ENCODE measurements around the gene PAPPA2.
"Not testable (repeated sequence)": the region's sequence is repeated elsewhere in the genome, so short reads cannot be mapped to it uniquely, and the experiment has no call there.

The PAPPA2 gene

DNA sequence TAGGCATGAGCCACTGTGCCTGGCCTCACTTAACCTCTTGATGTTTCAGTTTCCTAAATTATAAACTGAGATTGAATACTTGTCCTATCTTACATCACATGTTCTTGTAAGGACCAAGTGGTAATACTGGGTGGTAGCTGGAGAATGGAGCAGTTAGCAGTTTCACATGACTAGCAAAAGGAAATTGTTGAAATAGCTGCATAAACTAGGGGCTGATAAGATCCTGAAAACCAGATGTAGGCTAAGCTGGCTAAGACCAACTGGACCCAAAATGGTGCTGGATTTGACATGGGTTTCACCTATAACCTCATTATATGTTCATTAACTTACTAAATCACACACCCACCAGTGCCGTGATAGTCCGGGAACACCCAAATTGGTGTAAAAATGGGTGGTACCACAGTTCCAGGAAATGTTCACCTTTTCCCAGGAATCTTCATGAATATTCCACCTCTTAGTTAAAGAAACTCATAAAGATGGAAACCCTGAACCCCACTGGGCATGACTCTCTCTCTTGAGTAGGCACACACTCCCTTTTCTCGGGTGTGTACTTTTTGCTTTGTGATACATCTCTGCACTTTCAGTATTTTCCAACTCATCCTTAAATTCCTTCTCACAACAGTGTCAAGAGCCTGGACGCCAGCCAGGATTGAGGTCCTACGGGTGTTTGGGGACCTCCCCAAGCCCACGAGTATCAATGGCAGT, at the start of gene PAPPA2:
TSS of gene PAPPA2 (plus strand) at position 502 of the 705 bp plus-strand sequence. CDS start 93,148 bp downstream, outside the sequence.
- DNase-seq: no peak

DNA sequence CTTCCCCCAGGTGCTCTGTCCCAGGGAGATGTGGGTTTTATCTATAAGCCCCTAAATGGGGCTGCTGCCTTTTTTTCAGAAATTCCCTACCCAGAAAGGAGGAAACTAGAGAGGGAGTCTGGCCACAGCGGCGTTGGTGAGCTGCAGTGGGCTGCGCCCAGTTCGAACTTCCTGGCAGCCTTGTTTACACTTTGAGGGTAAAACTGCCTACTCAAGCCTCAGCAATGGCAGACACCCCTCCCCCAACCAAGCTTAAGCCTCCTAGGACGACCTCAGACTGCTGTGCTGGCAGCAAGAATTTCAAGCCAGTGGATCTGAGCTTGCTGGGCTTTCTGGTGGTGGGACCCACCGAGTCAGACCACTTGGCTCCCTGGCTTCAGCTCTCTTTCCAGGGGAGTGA, 46.2 kb upstream of the PAPPA2 start:
- DNase-seq: no peak

- not testable (repeated sequence) for DNase-seq
These were observed 43.4 kb upstream of the PAPPA2 start for GRCh38 chr1:176419608-176420007.

DNA sequence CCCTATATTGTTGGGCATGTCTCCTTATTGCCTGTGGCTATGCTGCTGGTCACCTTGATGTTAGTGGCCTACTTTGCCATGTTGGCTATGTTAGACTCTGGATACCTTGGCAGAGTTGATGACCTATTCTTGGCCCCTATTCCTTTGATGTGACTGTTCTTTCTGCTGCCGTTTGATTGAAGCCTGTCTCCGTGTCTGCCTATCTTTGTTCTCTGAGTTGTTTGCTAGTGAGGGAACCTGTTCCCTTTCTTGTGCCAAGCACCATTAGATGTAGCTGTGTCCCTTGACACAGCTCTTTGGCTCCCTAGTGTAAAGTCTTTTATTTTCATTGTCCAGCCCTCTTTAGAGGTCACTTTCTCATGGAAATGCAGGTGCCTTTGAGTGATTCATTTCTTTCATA, 28.7 kb upstream of the PAPPA2 start:
- DNase-seq: no peak

- no peak for DNase-seq
These were observed 26.7 kb upstream of the PAPPA2 start for GRCh38 chr1:176436251-176436650.

- no peak for DNase-seq
These were observed 22.8 kb upstream of the PAPPA2 start for GRCh38 chr1:176440176-176440575.

DNA sequence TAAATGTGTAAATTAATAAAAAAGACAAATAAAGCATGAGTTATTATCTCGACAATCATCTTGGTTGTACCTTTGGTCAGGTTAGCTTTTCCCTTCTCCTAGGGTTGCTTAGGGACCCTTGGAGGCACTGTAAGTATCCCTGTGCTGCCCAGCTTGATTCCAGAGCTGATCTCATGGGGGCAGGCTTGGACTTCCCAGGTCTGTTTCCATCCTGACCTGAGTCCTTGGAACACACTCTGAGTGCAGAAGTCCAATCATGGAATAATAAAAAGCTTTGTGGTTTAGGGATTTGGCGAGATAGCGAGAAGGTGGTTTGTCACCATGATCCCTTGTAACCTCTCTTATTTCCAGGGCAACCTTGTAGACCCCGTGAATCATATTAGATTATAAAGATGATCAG, 18.7 kb upstream of the PAPPA2 start:
- no peak for DNase-seq

GRCh38 chr1:176445402-176445801, 17.6 kb upstream of the PAPPA2 start:
- no peak for DNase-seq

GRCh38 chr1:176448340-176448739, 14.6 kb upstream of the PAPPA2 start:
- no peak for DNase-seq

- no peak for DNase-seq
These were observed 12.4 kb upstream of the PAPPA2 start for GRCh38 chr1:176450526-176450925.

GRCh38 chr1:176451741-176452140, 11.2 kb upstream of the PAPPA2 start:
- not testable (repeated sequence) for DNase-seq

GRCh38 chr1:176456795-176457194, 6.2 kb upstream of the PAPPA2 start:
- DNase-seq: no peak

GRCh38 chr1:176460544-176461336, 2.2 kb upstream of the PAPPA2 start:
- DNase-seq: no peak

GRCh38 chr1:176461576-176461975, 1.4 kb upstream of the PAPPA2 start:
- no peak for DNase-seq

DNA sequence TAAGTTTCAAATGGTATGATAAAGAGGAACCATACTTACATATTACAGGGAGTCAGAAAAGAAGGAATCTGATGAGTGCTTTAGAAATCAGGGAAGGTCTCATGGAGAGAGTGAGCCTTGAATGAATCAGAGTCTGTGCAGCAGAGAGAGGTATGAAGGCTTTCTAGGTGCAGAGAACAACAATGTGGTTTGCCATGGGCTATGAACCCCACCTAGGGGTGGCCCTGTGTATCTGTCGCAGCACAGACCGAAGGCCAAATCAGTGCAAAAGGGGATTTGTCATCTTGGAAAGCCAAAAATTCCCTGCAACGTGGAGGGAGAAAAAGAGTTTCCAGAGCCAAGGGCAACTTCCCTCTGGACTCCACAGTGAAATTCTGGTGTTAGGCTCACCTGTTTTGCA, 3.5 kb downstream of the PAPPA2 start:
- DNase-seq: no peak

DNA sequence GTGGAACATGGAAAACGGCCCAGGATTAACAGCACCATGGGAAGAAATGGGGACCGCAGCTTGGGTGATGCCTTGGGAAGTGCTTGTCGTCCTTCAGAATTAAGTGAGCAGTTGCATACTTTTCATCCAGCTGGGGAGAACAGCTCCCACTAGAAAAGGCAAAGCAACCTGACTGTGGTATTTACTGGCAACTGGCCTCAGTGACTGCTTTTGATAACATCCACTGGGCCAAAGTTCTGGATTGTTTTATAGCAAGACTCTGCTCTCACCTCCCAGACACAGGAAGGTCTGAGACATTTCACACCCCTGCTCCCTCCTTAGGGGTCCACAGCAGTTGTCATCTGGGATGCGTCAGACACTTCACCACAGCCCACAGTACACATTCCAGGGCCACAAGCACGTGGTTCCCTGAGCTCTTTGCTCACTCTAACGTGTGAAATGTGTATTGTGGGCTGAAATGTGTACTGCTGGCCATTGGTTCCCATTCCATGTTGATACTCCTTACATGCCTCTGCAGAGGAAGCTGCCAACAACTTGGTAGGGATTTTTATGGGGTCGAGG, 6.6 kb downstream of the PAPPA2 start:
- DNase-seq: no peak

GRCh38 chr1:176471338-176472121, 8.6 kb downstream of the PAPPA2 start:
- no peak for DNase-seq

GRCh38 chr1:176479971-176480370, 17.0 kb downstream of the PAPPA2 start:
- no peak for DNase-seq

DNA sequence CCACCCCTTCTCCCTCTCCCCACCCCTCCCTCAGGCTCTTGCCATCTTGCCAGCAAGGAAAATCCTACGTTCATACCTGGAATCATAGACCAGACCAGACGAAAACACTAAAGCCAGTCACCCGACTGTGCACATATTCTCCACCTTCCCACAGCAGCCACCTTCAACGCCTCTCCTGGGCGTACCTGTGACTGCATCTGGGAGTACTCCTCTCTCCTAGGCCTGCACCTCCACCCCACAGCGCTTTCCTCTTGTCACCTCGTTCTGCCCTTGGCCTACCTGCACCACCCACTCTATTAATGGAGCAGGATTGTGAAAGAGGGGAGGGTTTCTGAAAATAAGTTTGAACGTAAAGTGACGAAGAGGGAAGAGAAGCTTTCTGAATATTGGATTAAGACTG, 17.8 kb downstream of the PAPPA2 start:
- no peak for DNase-seq

GRCh38 chr1:176485083-176485482, 22.1 kb downstream of the PAPPA2 start:
- no peak for DNase-seq

- DNase-seq: no peak
These were observed 31.5 kb downstream of the PAPPA2 start for GRCh38 chr1:176494436-176494835.

DNA sequence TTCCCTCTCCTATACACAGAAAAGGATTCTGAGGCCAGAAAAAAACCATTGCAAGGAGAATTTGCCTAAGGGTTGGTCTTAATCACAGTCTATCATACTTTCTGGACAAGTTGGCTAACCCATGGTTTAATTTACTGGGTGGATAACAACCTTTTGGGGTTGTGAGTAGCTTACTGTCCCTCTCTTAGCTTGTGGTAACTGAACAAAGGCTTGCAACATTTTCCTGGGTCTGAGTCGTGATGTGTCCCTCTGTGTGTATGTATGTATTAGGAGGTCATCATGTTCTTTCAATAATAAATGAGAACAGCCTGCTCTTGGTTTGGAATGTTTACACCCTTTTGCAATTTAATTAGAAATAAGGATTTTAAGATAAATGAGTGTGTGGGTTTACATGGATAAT, 36.7 kb downstream of the PAPPA2 start:
- DNase-seq: no peak

- no peak for DNase-seq
These were observed 38.6 kb downstream of the PAPPA2 start for GRCh38 chr1:176501599-176501998.
